ENCODE results near the gene MAP1B.

Gene MAP1B

GRCh38 chr5:72199681-72200080 is 92.4 kb downstream of the MAP1B start:
- no peak for DNase-seq

GRCh38 chr5:72202331-72202825 is 95.1 kb downstream of the MAP1B start:
- no peak for DNase-seq

- no peak for DNase-seq
Observed at GRCh38 chr5:72203251-72203845, 96.1 kb downstream of the MAP1B start.

GRCh38 chr5:72204946-72205345 is 97.7 kb downstream of the MAP1B start:
- no peak for DNase-seq

GRCh38 chr5:72205431-72206009 is 98.2 kb downstream of the MAP1B start:
- DNase-seq, result no peak

GRCh38 chr5:72206160-72206559 is 98.9 kb downstream of the MAP1B start:
- peak in 1 of 3 experiments; percentile 26 for DNase-seq

GRCh38 chr5:72206994-72207393 is 99.7 kb downstream of the MAP1B start:
- no peak for DNase-seq

GRCh38 chr5:72208324-72208926 is 101.2 kb downstream of the MAP1B start:
- DNase-seq, result no peak

- peak; percentile 33 to 76 (median 55) for DNase-seq
Observed at GRCh38 chr5:72209147-72210115, 102.2 kb downstream of the MAP1B start.

- peak in 1 of 3 experiments; percentile 35 for DNase-seq
Observed at GRCh38 chr5:72210888-72211678, 103.8 kb downstream of the MAP1B start.

- DNase-seq, result peak in 1 of 3 experiments; percentile 16
Observed at GRCh38 chr5:72212171-72212570, 104.9 kb downstream of the MAP1B start.

- no peak for DNase-seq
Observed at GRCh38 chr5:72213482-72213881, 106.2 kb downstream of the MAP1B start.

GRCh38 chr5:72214168-72214567 is 106.9 kb downstream of the MAP1B start:
- peak in 1 of 3 experiments; percentile 21 for DNase-seq

- DNase-seq, result no peak
Observed at GRCh38 chr5:72216756-72217155, 109.5 kb downstream of the MAP1B start.

- DNase-seq, result no peak
Observed at GRCh38 chr5:72221099-72221498, 113.8 kb downstream of the MAP1B start.

- no peak for DNase-seq
Observed at GRCh38 chr5:72221541-72221940, 114.3 kb downstream of the MAP1B start.

GRCh38 chr5:72222521-72222920 is 115.2 kb downstream of the MAP1B start:
- DNase-seq, result no peak

- peak in 2 of 3 experiments; percentile 2 to 73 for DNase-seq
Observed at GRCh38 chr5:72223371-72223770, 116.1 kb downstream of the MAP1B start.

GRCh38 chr5:72224946-72225463 is 117.7 kb downstream of the MAP1B start:
- DNase-seq, result no peak

- DNase-seq, result no peak
Observed at GRCh38 chr5:72225741-72226140, 118.5 kb downstream of the MAP1B start.

GRCh38 chr5:72226950-72227349 is 119.7 kb downstream of the MAP1B start:
- no peak for DNase-seq

- DNase-seq, result no peak
Observed at GRCh38 chr5:72228960-72229359, 121.7 kb downstream of the MAP1B start.
